H1 (cell line): ENCODE results near the gene ZSWIM6. TPM values are rescaled to one million over a fixed set of nuclear protein-coding genes. Genes with fewer than 3 reads are reported as not detected.

ENCODE experiments used
- CTCF ChIA-PET: fragments of 300-600 bp; sonication (Branson Sonifier 250); formaldehyde crosslinking; loops from one replicate; lab custom pipeline; 2021; ENCODE audit not compliant: partially characterized antibody; lab: Charles Lee
- POLR2A ChIA-PET: fragments of 300-600 bp; sonication (Branson Sonifier 250); formaldehyde crosslinking; loops from one replicate; lab custom pipeline; 2021; ENCODE audit warnings: inconsistent platforms; ENCODE audit not compliant: partially characterized antibody; lab: Charles Lee
- DNase-seq, 2 experiments: peaks; one replicate each; pipeline versions ENCODE4 v3.0.0 to v3.0.0-alpha.2; 2010 to 2022; ENCODE audit warnings: low spot score in 2 of 2, low read depth in 1 of 2, mixed read lengths in 1 of 2
- FAIRE-seq: peaks from 2 replicates; lab custom pipeline; 2011; peaks lifted over from hg19 to GRCh38; lab: Jason Lieb, UNC
- H2AFZ ChIP-seq: 2 replicates; pipeline ENCODE4 v1.8.1; 2012; ENCODE audit warnings: low read length, inconsistent platforms
- H2AK5ac ChIP-seq: 2 replicates; pipeline ENCODE4 v1.6.1; 2013; ENCODE audit warnings: low read depth, low read length
- H2BK120ac ChIP-seq: replicated peaks from 2 replicates; pipeline ENCODE3; 2013; ENCODE audit warnings: low read depth, low read length, inconsistent platforms
- H2BK12ac ChIP-seq: 2 replicates; pipeline ENCODE4 v1.6.1; 2013; ENCODE audit warnings: low read depth, low read length
- H2BK15ac ChIP-seq: 2 replicates; pipeline ENCODE4 v1.6.1; 2013; ENCODE audit warnings: low read length
- H2BK20ac ChIP-seq: 2 replicates; pipeline ENCODE4 v1.6.1; 2013; ENCODE audit warnings: low read length
- H2BK5ac ChIP-seq: 2 replicates; pipeline ENCODE4 v1.6.1; 2013; ENCODE audit warnings: low read depth, low read length
- H3K14ac ChIP-seq: 2 replicates; pipeline ENCODE4 v1.6.1; 2013; ENCODE audit warnings: inconsistent platforms; ENCODE audit not compliant: insufficient read length
- H3K18ac ChIP-seq: 2 replicates; pipeline ENCODE4 v1.6.1; 2013; ENCODE audit warnings: low read length; ENCODE audit errors: extremely low read depth
- H3K23ac ChIP-seq: 2 replicates; pipeline ENCODE4 v1.6.1; 2013; ENCODE audit warnings: inconsistent platforms; ENCODE audit not compliant: insufficient read length
- H3K23me2 ChIP-seq: 2 replicates; pipeline ENCODE4 v1.6.1; 2013; ENCODE audit warnings: low read depth, low read length
- H3K27ac ChIP-seq: 2 replicates; pipeline ENCODE4 v1.6.1; 2011; ENCODE audit warnings: low read depth, low read length, inconsistent platforms
- H3K27me3 ChIP-seq, 4 experiments: replicated peaks in 1 of 4; 1 replicate in 1 of 4; 2 replicates in 3 of 4; pipeline versions ENCODE4 v1.6.1 to v1.8.1; 2011 to 2013; ENCODE audit warnings: low read length in 3 of 4, mild to moderate bottlenecking in 3 of 4, inconsistent platforms in 2 of 4, mixed read lengths in 2 of 4, moderate library complexity in 1 of 4; ENCODE audit not compliant: control insufficient read depth in 3 of 4, insufficient read depth in 3 of 4; ENCODE audit errors: extremely low read depth in 1 of 4
- H3K36me3 ChIP-seq, 4 experiments: 2 replicates each; pipeline versions ENCODE4 v1.6.1 to v1.8.1; 2011 to 2013; ENCODE audit warnings: mild to moderate bottlenecking in 4 of 4, low read length in 3 of 4, moderate library complexity in 2 of 4, control low read depth in 1 of 4, inconsistent platforms in 1 of 4; ENCODE audit not compliant: insufficient read depth in 4 of 4, control insufficient read depth in 2 of 4
- H3K4ac ChIP-seq: replicated peaks from 2 replicates; pipeline ENCODE3; 2013; ENCODE audit warnings: low read length, low read depth, mixed read lengths, inconsistent platforms; ENCODE audit not compliant: insufficient read length
- H3K4me1 ChIP-seq, 4 experiments: replicated peaks in 1 of 4; 1 replicate in 1 of 4; 2 replicates in 3 of 4; pipeline versions ENCODE4 v1.6.1 to v1.8.1; 2011 to 2013; ENCODE audit warnings: low read length in 3 of 4, inconsistent platforms in 2 of 4, mixed read lengths in 1 of 4; ENCODE audit not compliant: insufficient read depth in 4 of 4, control insufficient read depth in 3 of 4
- H3K4me2 ChIP-seq, 2 experiments: 2 replicates each; pipeline versions ENCODE4 v1.6.1 to v1.8.1; 2011 to 2013; ENCODE audit warnings: low read depth in 2 of 2, low read length in 2 of 2, control low read depth in 1 of 2, inconsistent platforms in 1 of 2, mild to moderate bottlenecking in 1 of 2; ENCODE audit not compliant: insufficient read depth in 1 of 2
- H3K4me3 ChIP-seq, 4 experiments: fragments of 200-600, 300-600 bp in 1 of 4; sonication (generic), shearing (Covaris generic), sonication (Bioruptor Twin) in 1 of 4; 2 replicates each; pipeline versions ENCODE4 v1.5.1 to v1.8.1; 2011 to 2016; ENCODE audit warnings: low read length in 4 of 4, low read depth in 3 of 4, control low read depth in 2 of 4, inconsistent platforms in 2 of 4, mild to moderate bottlenecking in 2 of 4, mixed read lengths in 1 of 4, moderate library complexity in 1 of 4; ENCODE audit not compliant: insufficient read depth in 2 of 4; ENCODE audit errors: extremely low read depth in 1 of 4
- H3K56ac ChIP-seq: replicated peaks from 2 replicates; pipeline ENCODE3; 2013; ENCODE audit warnings: low read depth, mild to moderate bottlenecking, mixed read lengths, low read length, inconsistent platforms; ENCODE audit not compliant: insufficient read length
- H3K79me1 ChIP-seq: 2 replicates; pipeline ENCODE4 v1.6.1; 2013; ENCODE audit warnings: low read depth, low read length, control low read depth
- H3K79me2 ChIP-seq, 2 experiments: 2 replicates each; pipeline versions ENCODE4 v1.6.1 to v1.8.1; 2012 to 2013; ENCODE audit warnings: low read length in 2 of 2, mild to moderate bottlenecking in 2 of 2, inconsistent platforms in 1 of 2; ENCODE audit not compliant: insufficient read depth in 2 of 2, control insufficient read depth in 1 of 2
- H3K9ac ChIP-seq, 4 experiments: replicated peaks in 1 of 4; 1 replicate in 1 of 4; 2 replicates in 3 of 4; pipeline versions ENCODE4 v1.6.1 to v1.8.1; 2011 to 2013; ENCODE audit warnings: low read depth in 3 of 4, low read length in 3 of 4, control low read depth in 2 of 4, mild to moderate bottlenecking in 2 of 4, moderate library complexity in 2 of 4, inconsistent platforms in 1 of 4; ENCODE audit errors: extremely low read depth in 1 of 4
- H3K9me3 ChIP-seq, 2 experiments: 2 replicates each; pipeline versions ENCODE4 v1.6.1 to v1.8.1; 2012 to 2013; ENCODE audit warnings: mild to moderate bottlenecking in 2 of 2, moderate library complexity in 2 of 2, control low read depth in 1 of 2, inconsistent platforms in 1 of 2, low read depth in 1 of 2, low read length in 1 of 2, mixed read lengths in 1 of 2; ENCODE audit not compliant: insufficient read depth in 2 of 2
- H4K20me1 ChIP-seq, 2 experiments: replicated peaks in 1 of 2; 2 replicates each; pipeline versions ENCODE3 to v1.8.1; 2011 to 2013; ENCODE audit warnings: inconsistent platforms in 2 of 2, low read length in 2 of 2, mild to moderate bottlenecking in 1 of 2; ENCODE audit not compliant: insufficient read depth in 2 of 2, control insufficient read depth in 1 of 2
- H4K5ac ChIP-seq: 2 replicates; pipeline ENCODE4 v1.6.1; 2013; ENCODE audit warnings: low read length, low read depth, mixed read lengths, inconsistent platforms; ENCODE audit not compliant: insufficient read length
- H4K8ac ChIP-seq: 2 replicates; pipeline ENCODE4 v1.8.0; 2013; ENCODE audit warnings: mild to moderate bottlenecking, moderate library complexity, low read length, inconsistent platforms; ENCODE audit not compliant: insufficient read depth; ENCODE audit errors: extremely low read depth
- H4K91ac ChIP-seq: replicated peaks from 2 replicates; pipeline ENCODE3; 2013; ENCODE audit warnings: low read length, mixed read lengths, inconsistent platforms; ENCODE audit not compliant: insufficient read length
- SAP30 ChIP-seq: fragments of 300-600 bp; sonication (generic); IDR thresholded peaks from 2 replicates; pipeline ENCODE4 v1.7.1; 2012; ENCODE audit warnings: low read length, moderate library complexity, mild to moderate bottlenecking, inconsistent platforms; ENCODE audit not compliant: insufficient read depth, insufficient replicate concordance
- WGBS, 2 experiments: shearing (Covaris generic) in 1 of 2; methylation state at CpG; one replicate each; pipeline versions ENCODE4 v1.1.6 to v1.1.7; 2013 to 2015; ENCODE audit warnings: low lambda C conversion rate in 2 of 2, mixed read lengths in 2 of 2, inconsistent platforms in 1 of 2, low coverage in 1 of 2, missing lambda C conversion rate in 1 of 2; ENCODE audit not compliant: insufficient replicate concordance in 2 of 2, insufficient coverage in 1 of 2, insufficient read length in 1 of 2; ENCODE audit errors: extremely low coverage in 1 of 2, missing lambda C conversion rate in 1 of 2; 5-methylcytosine and 5-hydroxymethylcytosine counted together
- polyA plus RNA-seq, 7 experiments: library from polyadenylated mRNA; depleted of rRNA in 3 of 7; stranded (reverse) in 5 of 7; unstranded in 2 of 7; fragments of >200 nt in 5 of 7; fragments of 200-250 nt in 2 of 7; gene quantifications; 1 replicate in 5 of 7; 2 replicates in 1 of 7; 4 replicates in 1 of 7; pipeline versions ENCODE4 v1.2.1 to v1.2.3, GENCODE V29; 2011 to 2013; ENCODE audit warnings: missing spikeins in 2 of 7, mixed read lengths in 2 of 7
- total RNA-seq: library from RNA; stranded (reverse); fragmentation: NEBNext Ultra II Directional; extraction: Animal tissue kit (Norgen Biotek cat#: 25700); gene quantifications from 2 replicates; pipeline ENCODE4 v1.2.1, GENCODE V29; 2021

The ZSWIM6 gene
- total and polyA plus RNA-seq, 2 of the 8 experiments (the other 6 are each of a cell fraction or from before 2014, with no cell fraction given) = 7.9 to 12.4 TPM

DNA sequence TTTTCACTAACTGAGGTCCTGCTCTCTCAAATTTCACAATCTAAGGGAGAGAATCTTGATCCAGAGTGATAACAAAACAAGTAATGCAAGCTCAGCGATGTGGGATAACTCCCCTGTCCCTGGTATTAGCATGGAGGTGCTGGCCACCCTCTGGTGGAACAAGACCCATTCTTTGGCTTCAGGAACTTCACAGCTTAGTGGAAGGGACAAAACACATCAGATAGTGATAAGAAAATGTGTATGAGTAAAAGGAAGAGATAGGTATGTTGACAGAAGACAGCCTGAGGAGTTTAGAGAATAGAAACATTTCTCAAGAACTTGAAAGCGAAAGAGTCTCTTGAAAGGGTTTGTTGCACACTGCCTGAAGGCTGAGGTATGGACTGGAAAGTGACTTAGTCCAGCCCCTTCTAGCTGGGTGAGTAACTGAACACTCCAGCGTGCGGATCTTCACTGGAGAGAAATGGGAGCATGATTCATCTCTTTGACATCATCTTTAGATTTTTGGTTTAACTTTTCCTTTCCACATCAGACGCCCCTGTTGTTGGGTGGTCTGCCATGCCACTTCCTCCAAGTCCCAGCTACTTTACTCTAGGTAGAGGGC, 25.4 kb upstream of the ZSWIM6 start:
- Histone ChIP-seq H3K4me3 (no peak overlapping the region), H3K9ac (no peak overlapping the region), H2BK15ac (no peak overlapping the region), H2BK120ac (no peak overlapping the region), H2AK5ac (no peak overlapping the region), H3K4ac (no peak overlapping the region), H4K8ac (no peak overlapping the region), H3K4me1 (peaks cover 0 to 1% (median under 1%) of the 10 kb centered on the region in 4 experiments; a peak in 3 of 7 replicates), H3K4me2 (no peak overlapping the region), H3K79me2 (no peaks in the 10 kb centered on the region), H4K5ac (no peak overlapping the region), H3K79me1 (no peaks in the 10 kb centered on the region), H3K9me3 (no peaks in the 10 kb centered on the region), H3K14ac (no peak overlapping the region), H3K27ac (no peak overlapping the region), H3K23ac (no peak overlapping the region), H3K18ac (no peak overlapping the region), H4K20me1 (no peaks in the 10 kb centered on the region), H2BK5ac (no peak overlapping the region), H3K27me3 (no peaks in the 10 kb centered on the region), H2BK20ac (no peak overlapping the region), H4K91ac (no peak overlapping the region), H2BK12ac (no peak overlapping the region), H3K23me2 (no peaks in the 10 kb centered on the region), H3K36me3 (no peaks in the 10 kb centered on the region), H2AFZ (no peak overlapping the region), H3K56ac (no peak overlapping the region)
- FAIRE-seq = no peak
- 89% methylated on average over 5 of the region's 5 CpGs; no CpG with 5 or more reads in 1 of the 2 experiments for WGBS, 2 experiments
- TF ChIP-seq SAP30 = no peak
- no peak for DNase-seq
- CTCF ChIA-PET = interaction anchor here (0.6 to 1.1 kb wide), 2 partner anchors 28 to 246 kb away, joined by 3 read pairs; no protein-coding TSS in a partner anchor
- POLR2A ChIA-PET = no interaction called here
